Measurements from ENCODE around the gene RPS18. TPM values are rescaled to one million over a fixed set of nuclear protein-coding genes. Genes with fewer than 3 reads are reported as not detected.

The RPS18 gene
- total RNA-seq, 6 donors from 2014 or later = 535 to 2,038 (median 1,627) TPM

GRCh38 chr6:33248932-33249731 is 22.7 kb upstream of the RPS18 start:
- peak overlapping the region; percentile 88 to 97 (median 93) for H3K27ac ChIP-seq
- 0% methylated on average over 21 to 58 of the region's 58 CpGs for WGBS, 2 donors

GRCh38 chr6:33249732-33250630 is 21.9 kb upstream of the RPS18 start:
- H3K36me3 ChIP-seq = peaks cover 0 to 12% (median 0%) of the 10 kb centered on the region in 4 donors
- peak overlapping the region; percentile 44 to 57 (median 53) for H3K4me3 ChIP-seq
- peak overlapping the region; percentile 88 to 97 (median 93) for H3K27ac ChIP-seq
- DNase-seq = no peak
- TF ChIP-seq POLR2A (IDR thresholded peaks at IDR 0.05) = peak in 1 of 4 donors; percentile 8
- TF ChIP-seq POLR2AphosphoS5 (IDR thresholded peaks at IDR 0.05) = no peak
- TF ChIP-seq CTCF (IDR thresholded peaks at IDR 0.05) = no peak
- 17 to 23% methylated on average over 14 to 15 of the region's 15 CpGs for WGBS, 2 donors
- no peak for ATAC-seq (ENCODE audit: low FRiP score in 2 of 2)
- H3K4me1 ChIP-seq = peaks cover 23 to 30% (median 25%) of the 10 kb centered on the region in 4 donors
- H3K27me3 ChIP-seq = no peaks in the 10 kb centered on the region
- H3K9me3 ChIP-seq = no peaks in the 10 kb centered on the region

More at GRCh38 chr6:33248932-33249731, 22.7 kb upstream of the RPS18 start:
- ATAC-seq (ENCODE audit: low FRiP score in 2 of 2) (peak; percentile 98 to 99), DNase-seq (peak; percentile 95 to 98)
- H3K9me3 ChIP-seq = no peaks in the 10 kb centered on the region
- peaks cover 23 to 30% (median 25%) of the 10 kb centered on the region in 4 donors for H3K4me1 ChIP-seq
- H3K27me3 ChIP-seq = no peaks in the 10 kb centered on the region
- TF ChIP-seq POLR2AphosphoS5 (IDR thresholded peaks at IDR 0.05) = peak; percentile 44 to 78
- peak in 3 of 4 donors; percentile 75 to 90 (median 82) for TF ChIP-seq POLR2A (IDR thresholded peaks at IDR 0.05)
- TF ChIP-seq CTCF (IDR thresholded peaks at IDR 0.05) = peak in 3 of 6 experiments; percentile 38 to 43 (median 39)
- TF ChIP-seq EP300 (IDR thresholded peaks at IDR 0.05) = no peak
- H3K36me3 ChIP-seq = peaks cover 0 to 4% (median 0%) of the 10 kb centered on the region in 4 donors
- H3K4me3 ChIP-seq = peak overlapping the region; percentile 44 to 57 (median 53)

GRCh38 chr6:33250731-33251130 is 21.1 kb upstream of the RPS18 start:
- no peaks in the 10 kb centered on the region for H3K9me3 ChIP-seq
- H3K36me3 ChIP-seq = peaks cover 0 to 13% (median 0%) of the 10 kb centered on the region in 4 donors
- H3K27ac ChIP-seq = peak overlapping the region in 1 of 4 donors; percentile 12
- WGBS, 2 donors = 97% methylated on average over 13 of the region's 13 CpGs
- H3K4me1 ChIP-seq = peaks cover 23 to 30% (median 25%) of the 10 kb centered on the region in 4 donors
- no peak for TF ChIP-seq POLR2A (IDR thresholded peaks at IDR 0.05)
- no peak for TF ChIP-seq EP300 (IDR thresholded peaks at IDR 0.05)
- TF ChIP-seq CTCF (IDR thresholded peaks at IDR 0.05) = no peak
- no peak for TF ChIP-seq POLR2AphosphoS5 (IDR thresholded peaks at IDR 0.05)
- H3K4me3 ChIP-seq = no peak overlapping the region
- DNase-seq (peak in 1 of 2 donors; percentile 60), ATAC-seq (ENCODE audit: low FRiP score in 2 of 2) (no peak)
- H3K27me3 ChIP-seq = no peaks in the 10 kb centered on the region

GRCh38 chr6:33251395-33252012 is 20.4 kb upstream of the RPS18 start:
- Histone ChIP-seq H3K36me3 (peaks cover 0 to 13% (median 0%) of the 10 kb centered on the region in 4 donors), H3K4me1 (peaks cover 23 to 30% (median 25%) of the 10 kb centered on the region in 4 donors), H3K9me3 (no peaks in the 10 kb centered on the region), H3K4me3 (no peak overlapping the region), H3K27me3 (no peaks in the 10 kb centered on the region), H3K27ac (no peak overlapping the region)
- WGBS, 2 donors = 78 to 90% methylated on average over 6 of the region's 6 CpGs
- no peak for TF ChIP-seq EP300 (IDR thresholded peaks at IDR 0.05)
- TF ChIP-seq POLR2A (IDR thresholded peaks at IDR 0.05) = no peak
- DNase-seq (no peak), ATAC-seq (ENCODE audit: low FRiP score in 2 of 2) (no peak)
